Islet precursor cell (in vitro differentiated cells): ENCODE results near the gene IFITM1.
"Not testable (repeated sequence)": the region's sequence is repeated elsewhere in the genome, so short reads cannot be mapped to it uniquely, and the experiment has no call there.

Source experiments
- DNase-seq: peaks from one replicate; pipeline ENCODE4 v3.0.0-alpha.2; 2018

The IFITM1 gene

DNA sequence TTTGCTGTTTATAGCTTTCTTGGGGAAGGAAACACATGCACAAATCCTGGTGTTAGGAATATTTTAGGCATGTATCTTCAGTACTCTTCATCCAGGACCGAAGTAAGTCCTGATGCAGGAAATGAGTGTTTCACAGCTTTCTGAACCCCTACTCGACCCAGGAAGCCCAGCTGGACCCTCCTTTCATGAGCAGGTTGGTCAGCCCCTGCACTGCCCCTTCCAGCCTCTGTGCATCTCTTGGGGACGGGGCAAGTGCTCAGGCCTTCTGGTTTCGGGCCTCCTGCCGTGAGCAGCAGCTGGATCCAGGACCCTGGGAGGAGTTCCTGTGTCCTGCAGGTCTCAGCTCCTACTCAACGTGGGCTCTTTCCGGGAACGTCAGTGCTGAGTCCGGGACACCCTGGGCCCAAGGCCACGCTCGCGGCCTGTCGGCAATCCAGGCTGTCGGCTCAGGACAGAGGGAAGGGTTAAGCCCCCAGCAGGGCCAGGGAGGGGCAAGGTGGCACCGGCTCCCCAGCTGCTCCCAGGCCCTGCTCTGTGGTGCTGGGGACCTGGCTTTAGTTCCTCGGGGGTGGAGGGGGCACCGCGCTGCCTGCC is 3.8 kb upstream of the IFITM1 start:
- not testable (repeated sequence) for DNase-seq

- DNase-seq: not testable (repeated sequence)
Measured at GRCh38 chr11:311013-311748, 2.7 kb upstream of the IFITM1 start.

DNA sequence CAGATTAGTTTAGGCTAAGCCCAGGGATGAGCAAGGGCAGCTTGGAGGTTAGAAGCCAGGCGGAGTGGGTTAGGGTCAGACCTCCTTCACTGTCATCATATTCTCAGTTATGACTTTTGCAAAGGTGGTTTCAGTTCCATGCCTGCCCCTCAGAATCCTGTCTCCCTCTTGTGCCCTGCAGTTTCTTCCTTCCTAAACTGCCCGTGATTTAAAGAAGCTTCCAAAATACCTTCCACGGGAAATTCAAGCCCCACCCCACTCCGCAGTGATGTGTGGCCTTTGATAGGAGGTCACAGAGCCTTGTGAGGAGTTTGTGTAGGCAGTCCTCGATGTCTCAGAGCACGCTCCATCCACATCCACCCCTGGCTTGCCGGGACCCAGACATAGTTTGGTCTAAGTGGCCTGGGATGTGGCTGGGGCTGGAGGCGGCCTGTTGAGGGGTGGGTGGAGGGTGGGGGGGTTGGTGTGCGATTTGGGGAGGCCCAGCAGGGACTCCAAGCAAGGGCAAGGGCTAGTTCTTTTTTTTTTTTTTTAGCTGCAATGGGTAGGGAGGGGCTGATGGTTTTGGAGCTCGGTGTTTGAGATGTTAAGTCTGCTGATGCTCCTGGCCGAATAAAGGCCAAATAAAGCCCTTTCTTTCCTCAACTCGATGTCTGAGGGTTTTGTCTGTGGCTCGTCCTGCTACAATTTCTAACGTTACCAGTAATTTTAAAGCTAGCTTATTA is 1.6 kb upstream of the IFITM1 start:
- DNase-seq: no peak

GRCh38 chr11:313304-313786 is 495 bp upstream of the IFITM1 start:
- no peak for DNase-seq

DNA sequence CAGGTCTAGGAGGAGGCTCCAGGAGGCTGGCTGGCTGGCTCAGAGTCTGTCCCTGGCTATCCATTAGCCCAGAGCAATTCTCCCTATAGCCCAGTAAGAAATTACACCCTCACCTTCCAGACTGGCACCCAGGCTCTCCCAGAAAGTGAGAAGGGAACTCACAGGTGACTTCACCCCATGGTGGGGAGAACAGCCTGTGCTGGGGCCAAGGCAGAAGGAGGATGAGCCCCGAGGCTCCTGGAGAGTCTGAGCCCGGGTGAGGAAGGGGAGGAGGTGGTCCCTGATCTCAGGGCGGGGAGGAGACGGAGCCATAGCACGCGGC is 675 bp downstream of the IFITM1 start:
- not testable (repeated sequence) for DNase-seq

DNA sequence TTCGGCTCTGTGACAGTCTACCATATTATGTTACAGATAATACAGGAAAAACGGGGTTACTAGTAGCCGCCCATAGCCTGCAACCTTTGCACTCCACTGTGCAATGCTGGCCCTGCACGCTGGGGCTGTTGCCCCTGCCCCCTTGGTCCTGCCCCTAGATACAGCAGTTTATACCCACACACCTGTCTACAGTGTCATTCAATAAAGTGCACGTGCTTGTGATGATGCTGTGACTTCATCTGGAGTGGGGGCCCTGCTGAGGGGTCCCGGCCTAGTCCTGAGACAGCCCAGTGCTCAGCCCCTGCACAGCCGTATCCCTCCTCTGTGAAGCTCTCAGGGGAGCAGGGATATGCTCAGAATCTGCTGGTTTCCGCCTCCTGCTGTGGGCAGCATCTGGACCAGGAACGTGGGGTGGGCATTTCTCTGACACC is 1.2 kb downstream of the IFITM1 start:
- DNase-seq: no peak

- no peak for DNase-seq
Measured at GRCh38 chr11:315516-315994, 1.7 kb downstream of the IFITM1 start.

DNA sequence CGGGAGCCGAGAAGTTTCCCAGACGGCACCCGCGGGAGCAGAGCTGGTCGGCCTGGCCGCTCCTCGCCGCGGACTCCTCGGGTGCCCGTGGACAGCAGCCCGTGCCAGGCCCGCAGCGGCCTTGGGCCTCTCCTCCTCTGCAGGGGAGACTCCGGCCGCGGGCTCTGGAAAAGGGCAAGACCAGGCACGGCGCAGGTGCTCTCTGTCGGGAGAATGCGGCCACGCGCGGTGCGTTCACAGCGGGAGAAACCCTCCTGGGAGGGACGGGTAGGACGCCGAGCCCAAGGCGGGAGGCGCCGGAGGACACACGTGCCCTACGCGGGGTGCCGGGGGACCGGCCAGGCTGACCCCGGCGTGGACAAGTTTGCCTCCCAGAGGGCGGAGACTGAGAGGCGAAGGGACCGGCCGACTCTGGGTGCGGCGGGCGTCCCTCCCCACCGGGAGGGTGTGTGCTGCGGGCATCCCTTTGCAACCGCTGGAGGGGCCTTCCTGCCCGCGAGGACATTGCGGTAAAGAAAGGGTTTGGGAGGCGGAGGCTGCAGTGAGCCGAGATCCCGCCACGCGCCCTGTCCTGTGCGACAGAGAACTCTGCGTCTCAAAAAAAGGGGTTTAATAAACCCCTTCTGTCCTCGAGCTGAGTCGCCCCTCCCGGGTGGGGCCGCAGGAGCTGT is 2.3 kb downstream of the IFITM1 start:
- peak; percentile 61 for DNase-seq

DNA sequence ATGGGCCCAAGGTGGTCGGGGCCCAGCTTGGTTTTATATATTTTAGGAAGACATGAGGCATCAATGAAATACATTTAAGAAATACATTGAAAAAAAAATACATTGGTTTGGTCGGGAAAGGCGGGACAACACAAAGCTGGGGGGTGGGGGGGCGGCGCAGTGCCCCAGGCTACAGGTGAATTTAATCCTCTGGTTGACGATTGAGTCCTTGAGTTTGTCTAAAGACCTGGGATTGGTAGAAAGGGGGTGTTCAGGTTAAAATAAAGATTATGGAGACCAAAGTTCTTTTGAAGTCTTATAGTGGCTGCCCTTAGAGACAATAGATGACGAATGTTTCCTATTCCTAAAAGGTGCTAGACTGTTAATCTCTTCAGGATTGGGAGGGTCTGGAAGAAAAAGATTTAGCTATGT is 3.1 kb downstream of the IFITM1 start:
- peak; percentile 23 for DNase-seq

GRCh38 chr11:317668-318404 is 4.0 kb downstream of the IFITM1 start:
- peak; percentile 50 for DNase-seq

- not testable (repeated sequence) for DNase-seq
Measured at GRCh38 chr11:318405-319120, 4.7 kb downstream of the IFITM1 start.

DNA sequence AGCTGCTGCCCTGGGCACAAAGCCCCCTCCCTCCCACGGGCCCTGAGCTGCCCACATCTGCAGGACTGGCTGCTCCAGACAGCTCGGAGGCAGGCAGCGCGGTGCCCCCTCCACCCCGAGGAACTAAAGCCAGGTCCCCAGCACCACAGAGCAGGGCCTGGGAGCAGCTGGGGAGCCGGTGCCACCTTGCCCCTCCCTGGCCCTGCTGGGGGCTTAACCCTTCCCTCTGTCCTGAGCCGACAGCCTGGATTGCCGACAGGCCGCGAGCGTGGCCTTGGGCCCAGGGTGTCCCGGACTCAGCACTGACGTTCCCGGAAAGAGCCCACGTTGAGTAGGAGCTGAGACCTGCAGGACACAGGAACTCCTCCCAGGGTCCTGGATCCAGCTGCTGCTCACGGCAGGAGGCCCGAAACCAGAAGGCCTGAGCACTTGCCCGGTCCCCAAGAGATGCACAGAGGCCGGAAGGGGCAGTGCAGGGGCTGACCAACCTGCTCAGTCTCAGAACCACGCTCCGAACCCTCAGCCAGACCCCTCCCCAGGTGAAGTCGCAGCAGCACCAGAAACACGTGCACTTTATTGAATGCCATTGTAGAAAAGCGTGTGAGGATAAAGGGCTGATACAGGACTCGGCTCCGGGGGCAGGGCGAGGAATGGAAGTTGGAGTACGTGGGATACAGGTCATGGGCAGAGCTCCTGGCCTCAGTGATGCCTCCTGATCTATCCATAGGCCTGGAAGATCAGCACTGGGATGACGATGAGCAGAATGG is 5.5 kb downstream of the IFITM1 start:
- peak; percentile 57 for DNase-seq

GRCh38 chr11:319888-320273 is 6.0 kb downstream of the IFITM1 start:
- DNase-seq: peak; percentile 9

- peak; percentile 37 for DNase-seq
Measured at GRCh38 chr11:324156-324555, 10.3 kb downstream of the IFITM1 start.

- peak; percentile 38 for DNase-seq
Measured at GRCh38 chr11:324593-325517, 11.0 kb downstream of the IFITM1 start.

GRCh38 chr11:325796-326591 is 12.2 kb downstream of the IFITM1 start:
- peak; percentile 43 for DNase-seq

GRCh38 chr11:326592-326841 is 12.7 kb downstream of the IFITM1 start:
- DNase-seq: no peak

GRCh38 chr11:326842-327580 is 13.2 kb downstream of the IFITM1 start:
- peak; percentile 37 for DNase-seq

DNA sequence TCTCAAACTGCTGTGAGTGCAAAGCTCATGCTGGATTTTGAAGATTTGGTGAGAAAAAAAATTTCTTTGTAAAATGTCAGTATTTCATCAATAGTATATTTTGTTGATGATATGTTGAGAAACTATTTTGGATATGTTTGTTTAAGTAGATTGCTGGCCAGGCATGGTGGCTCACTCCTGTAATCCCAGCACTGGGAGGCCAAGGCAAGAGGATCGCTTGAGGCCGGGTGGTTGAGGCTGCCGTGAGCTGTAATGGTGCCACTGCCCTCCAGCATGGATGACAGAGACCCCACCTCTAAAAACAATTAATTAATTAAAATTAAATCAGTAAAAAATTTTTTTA is 13.7 kb downstream of the IFITM1 start:
- peak; percentile 7 for DNase-seq
